H1 (cell line): ENCODE measurements around the gene SENP3.

Source experiments
- CHD1 ChIP-seq: IDR thresholded peaks from 2 replicates; pipeline ENCODE4 v1.6.1; 2012; ENCODE audit warnings: low read depth, low read length, improper control_type of control experiment
- CHD2 ChIP-seq: IDR thresholded peaks from 2 replicates; pipeline ENCODE4 v1.6.1; 2012; ENCODE audit warnings: low read length, improper control_type of control experiment
- CHD7 ChIP-seq: fragments of 300-600 bp; sonication (generic); IDR thresholded peaks from 2 replicates; pipeline ENCODE4 v1.7.1; 2012; ENCODE audit warnings: low read length, moderate library complexity, mild to moderate bottlenecking, inconsistent platforms; ENCODE audit not compliant: insufficient replicate concordance
- CTCF ChIP-seq, 3 experiments: IDR thresholded peaks; 1 replicate in 2 of 3; 2 replicates in 1 of 3; pipeline versions ENCODE4 v1.5.1 to v1.6.1; 2011; ENCODE audit warnings: low read length in 3 of 3, mild to moderate bottlenecking in 3 of 3, inconsistent platforms in 2 of 3, low read depth in 1 of 3, moderate library complexity in 1 of 3; ENCODE audit not compliant: insufficient read depth in 1 of 3; ENCODE audit errors: control extremely low read depth in 1 of 3
- EZH2 ChIP-seq: fragments of 200-600 bp; sonication (generic); IDR thresholded peaks from 2 replicates; pipeline ENCODE4 v1.7.1; 2012; ENCODE audit warnings: low read depth, mild to moderate bottlenecking, moderate library complexity, low read length, inconsistent platforms; ENCODE audit not compliant: severe bottlenecking
- GTF2F1 ChIP-seq: IDR thresholded peaks from 2 replicates; pipeline ENCODE4 v1.6.1; 2012; ENCODE audit warnings: low read depth, low read length, improper control_type of control experiment, borderline replicate concordance
- JUND ChIP-seq: IDR thresholded peaks from 2 replicates; pipeline ENCODE4 v1.6.1; 2011; ENCODE audit warnings: mild to moderate bottlenecking, improper control_type of control experiment, low read length
- POLR2A ChIP-seq, 2 experiments: IDR thresholded peaks; 1 replicate in 1 of 2; 2 replicates in 1 of 2; pipeline ENCODE4 v1.6.1; 2011; ENCODE audit warnings: low read depth in 2 of 2, low read length in 2 of 2, mild to moderate bottlenecking in 2 of 2; ENCODE audit errors: control extremely low read depth in 1 of 2
- RAD21 ChIP-seq, 2 experiments: IDR thresholded peaks in 1 of 2; conservative IDR thresholded peaks in 1 of 2; 2 replicates each; pipeline ENCODE4 v1.6.1; 2011; ENCODE audit warnings: low read depth in 2 of 2, low read length in 2 of 2, improper control_type of control experiment in 1 of 2, inconsistent platforms in 1 of 2, mild to moderate bottlenecking in 1 of 2, moderate library complexity in 1 of 2
- RFX5 ChIP-seq: IDR thresholded peaks from 2 replicates; pipeline ENCODE4 v1.6.1; 2011; ENCODE audit warnings: low read depth, low read length, improper control_type of control experiment, borderline replicate concordance
- SIN3A ChIP-seq, 2 experiments: IDR thresholded peaks in 1 of 2; conservative IDR thresholded peaks in 1 of 2; 2 replicates each; pipeline ENCODE4 v1.6.1; 2011 to 2012; ENCODE audit warnings: low read length in 2 of 2, improper control_type of control experiment in 1 of 2, low read depth in 1 of 2, mild to moderate bottlenecking in 1 of 2
- SRF ChIP-seq: IDR thresholded peaks from 2 replicates; pipeline ENCODE4 v1.6.1; 2011; ENCODE audit warnings: mild to moderate bottlenecking, low read depth, low read length, moderate library complexity
- TAF1 ChIP-seq: IDR thresholded peaks from 2 replicates; pipeline ENCODE4 v1.6.1; 2011; ENCODE audit warnings: mild to moderate bottlenecking, low read depth, low read length
- TEAD4 ChIP-seq: IDR thresholded peaks from 2 replicates; pipeline ENCODE4 v1.6.1; 2012; ENCODE audit warnings: low read depth, low read length, inconsistent platforms, mixed read lengths

GRCh38 chr17:7551396-7551795 lies 10.3 kb upstream of the SENP3 start:
- TF ChIP-seq TEAD4 (no peak), POLR2A (IDR thresholded peaks at IDR 0.05; ENCODE audit: control extremely low read depth in 1 of 2, low read depth in 2 of 2, low read length in 2 of 2) (no peak), RAD21 (IDR thresholded peaks at IDR 0.05 in 1 of 2, conservative IDR thresholded peaks at IDR 0.05 in 1 of 2; ENCODE audit: low read depth in 2 of 2, low read length in 2 of 2) (no peak), CTCF (IDR thresholded peaks at IDR 0.05; ENCODE audit: control extremely low read depth in 1 of 3, insufficient read depth in 1 of 3, low read depth in 1 of 3, low read length in 3 of 3) (no peak), SRF (no peak), TAF1 (no peak), GTF2F1 (no peak), CHD2 (no peak), CHD7 (no peak), SIN3A (conservative IDR thresholded peaks at IDR 0.05 in 1 of 2, IDR thresholded peaks at IDR 0.05 in 1 of 2; ENCODE audit: low read depth in 1 of 2, low read length in 2 of 2) (no peak), CHD1 (no peak), RFX5 (no peak), EZH2 (no peak), JUND (no peak)
